Esophagus squamous epithelium (tissue), 4 donors: Measurements from ENCODE around the gene PABPN1.

ENCODE experiments used
- CTCF ChIP-seq, 6 experiments: fragments of 450-650 bp in 4 of 6; fragments of 200-600 bp in 2 of 6; sonication (generic) in 2 of 6; IDR thresholded peaks; one replicate each; pipeline ENCODE4 v1.5.1; 2016 to 2019; ENCODE audit warnings: antibody characterized with exemption in 6 of 6, mild to moderate bottlenecking in 4 of 6, moderate library complexity in 4 of 6
- POLR2A ChIP-seq, 4 donors: fragments of 450-650 bp; IDR thresholded peaks; one replicate each; pipeline ENCODE4 v1.6.1; 2017; ENCODE audit warnings: antibody characterized with exemption in 4 of 4, mild to moderate bottlenecking in 4 of 4, moderate library complexity in 3 of 4

GRCh38 chr14:23372509-23372908 lies 51.3 kb downstream of the PABPN1 start, which contains the start of gene IL25:
- TF ChIP-seq CTCF (IDR thresholded peaks at IDR 0.05), result no peak
- no peak for TF ChIP-seq POLR2A (IDR thresholded peaks at IDR 0.05)
